ENCODE results near the gene DNAH8.
"Not testable (repeated sequence)": the region's sequence is repeated elsewhere in the genome, so short reads cannot be mapped to it uniquely, and the experiment has no call there.

The DNAH8 gene

DNA sequence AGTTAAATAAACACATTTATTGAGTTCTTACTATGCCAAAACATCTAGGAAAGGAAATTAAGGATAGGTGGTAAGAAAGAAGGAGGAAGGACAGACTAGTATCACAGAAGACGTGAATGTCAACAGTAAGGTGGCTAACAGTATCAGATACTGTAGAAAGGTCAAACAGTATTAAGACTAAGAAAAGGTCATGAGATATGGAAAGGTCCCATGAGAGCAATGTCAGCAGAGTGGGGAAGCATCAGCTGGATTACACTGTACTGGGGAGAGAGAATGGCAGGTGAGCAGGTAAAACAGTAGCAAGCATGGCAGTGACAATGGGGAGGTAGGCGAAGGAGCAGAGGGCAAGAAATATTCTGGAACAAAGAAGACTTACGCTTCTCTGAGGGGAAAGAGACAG lies 30.2 kb upstream of the DNAH8 start:
- Histone ChIP-seq H3K9me3 (ENCODE audit: control insufficient read depth, low read length) (no peaks in the 10 kb centered on the region), H3K27me3 (ENCODE audit: control insufficient read depth, insufficient read depth, low read length, poor library complexity, severe bottlenecking) (no peaks in the 10 kb centered on the region), H3K4me3 (ENCODE audit: insufficient read depth, low read depth, low read length) (no peak overlapping the region), H3K4me1 (ENCODE audit: control insufficient read depth, insufficient read depth, low read length) (no peaks in the 10 kb centered on the region), H3K36me3 (ENCODE audit: control insufficient read depth, insufficient read depth, low read length) (peaks cover 17% of the 10 kb centered on the region), H3K27ac (ENCODE audit: insufficient read depth, low read depth, low read length, poor library complexity, severe bottlenecking) (no peak overlapping the region)
- 93 to 98% methylated on average over 3 of the region's 3 CpGs for WGBS, 2 experiments

DNA sequence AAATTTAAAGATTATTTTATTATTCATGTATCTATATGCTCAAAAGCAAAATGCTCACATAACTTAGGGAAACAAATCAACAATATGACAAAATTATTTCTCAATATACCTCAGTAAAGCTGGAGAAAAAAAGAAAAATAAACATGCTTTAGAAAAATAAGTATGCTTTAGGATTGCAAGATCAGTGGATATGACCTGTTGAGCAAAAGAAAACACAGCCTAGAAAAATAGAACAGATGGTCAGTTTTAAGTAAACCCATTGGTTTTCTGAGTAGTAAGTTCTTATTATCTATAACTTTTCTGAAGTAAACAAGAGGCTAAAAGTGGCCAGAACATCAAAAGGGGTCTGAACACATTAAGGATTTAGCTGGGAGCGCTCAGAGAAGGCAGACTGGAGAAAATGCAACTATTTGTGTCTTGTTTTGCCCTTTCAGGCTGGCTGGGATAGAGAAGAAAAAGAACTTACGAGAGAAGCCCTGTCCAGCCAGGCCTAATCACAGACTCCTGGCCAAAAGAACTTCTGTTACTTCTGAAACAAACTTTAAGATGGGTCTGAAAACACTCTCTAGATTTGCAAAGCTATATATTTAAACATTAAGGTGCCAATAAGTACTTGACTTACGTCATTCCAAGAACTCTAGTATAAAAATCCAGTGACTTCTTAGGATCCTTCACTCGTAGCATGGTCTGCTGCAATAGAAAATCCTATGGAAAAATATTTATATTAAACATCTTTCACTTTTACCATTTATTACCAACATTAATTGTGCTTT lies 28.7 kb upstream of the DNAH8 start:
- H3K36me3 ChIP-seq (ENCODE audit: control insufficient read depth, insufficient read depth, low read length) = peaks cover 17% of the 10 kb centered on the region
- no peak overlapping the region for H3K27ac ChIP-seq (ENCODE audit: insufficient read depth, low read depth, low read length, poor library complexity, severe bottlenecking)
- no peak overlapping the region for H3K4me3 ChIP-seq (ENCODE audit: insufficient read depth, low read depth, low read length)
- no peaks in the 10 kb centered on the region for H3K4me1 ChIP-seq (ENCODE audit: control insufficient read depth, insufficient read depth, low read length)
- no peaks in the 10 kb centered on the region for H3K27me3 ChIP-seq (ENCODE audit: control insufficient read depth, insufficient read depth, low read length, poor library complexity, severe bottlenecking)
- WGBS, 2 experiments = 92 to 99% methylated on average over 3 to 4 of the region's 4 CpGs
- no peaks in the 10 kb centered on the region for H3K9me3 ChIP-seq (ENCODE audit: control insufficient read depth, low read length)

DNA sequence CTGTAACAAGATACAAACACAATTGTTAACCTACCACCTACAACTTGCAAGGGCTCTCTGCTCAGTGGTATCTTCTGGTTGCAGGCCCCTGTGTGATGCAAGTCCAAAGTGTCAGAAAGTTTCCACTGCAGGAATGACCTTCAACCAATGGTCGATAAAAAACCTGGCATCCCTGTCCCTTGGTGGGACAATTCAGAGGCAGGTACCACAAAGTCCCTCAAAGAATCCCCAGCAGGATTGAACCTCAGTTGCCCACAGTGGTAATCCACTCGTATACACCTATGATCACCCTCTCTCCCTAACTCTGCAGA lies 28.1 kb upstream of the DNAH8 start:
- Histone ChIP-seq H3K4me3 (ENCODE audit: insufficient read depth, low read depth, low read length) (no peak overlapping the region), H3K36me3 (ENCODE audit: control insufficient read depth, insufficient read depth, low read length) (peaks cover 11% of the 10 kb centered on the region), H3K9me3 (ENCODE audit: control insufficient read depth, low read length) (no peaks in the 10 kb centered on the region), H3K27ac (ENCODE audit: insufficient read depth, low read depth, low read length, poor library complexity, severe bottlenecking) (no peak overlapping the region), H3K27me3 (ENCODE audit: control insufficient read depth, insufficient read depth, low read length, poor library complexity, severe bottlenecking) (no peaks in the 10 kb centered on the region), H3K4me1 (ENCODE audit: control insufficient read depth, insufficient read depth, low read length) (no peaks in the 10 kb centered on the region)
- 93 to 95% methylated on average over 2 of the region's 2 CpGs for WGBS, 2 experiments

DNA sequence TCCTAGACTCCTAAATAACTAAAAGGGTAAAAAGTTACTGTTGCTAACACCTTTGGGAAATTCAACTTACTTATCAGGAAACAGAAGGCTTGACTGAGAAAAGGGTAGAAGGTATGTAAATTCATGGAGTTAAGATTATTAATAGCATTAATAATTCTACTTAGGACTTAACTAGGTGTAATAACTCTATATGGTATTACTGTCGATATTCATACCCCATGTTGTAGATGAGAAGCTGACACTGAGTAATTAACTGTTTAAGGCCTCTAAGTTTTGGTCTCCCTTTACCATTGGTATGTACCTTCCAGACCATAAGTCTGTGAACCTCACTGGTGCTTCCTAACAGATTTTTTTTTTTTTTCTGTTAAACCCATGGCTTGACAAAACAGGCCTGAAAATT lies 27.6 kb upstream of the DNAH8 start:
- no peaks in the 10 kb centered on the region for H3K9me3 ChIP-seq (ENCODE audit: control insufficient read depth, low read length)
- no peaks in the 10 kb centered on the region for H3K4me1 ChIP-seq (ENCODE audit: control insufficient read depth, insufficient read depth, low read length)
- no peak overlapping the region for H3K4me3 ChIP-seq (ENCODE audit: insufficient read depth, low read depth, low read length)
- H3K36me3 ChIP-seq (ENCODE audit: control insufficient read depth, insufficient read depth, low read length) = peaks cover 8% of the 10 kb centered on the region
- no peaks in the 10 kb centered on the region for H3K27me3 ChIP-seq (ENCODE audit: control insufficient read depth, insufficient read depth, low read length, poor library complexity, severe bottlenecking)
- WGBS, 2 experiments = 100% methylated on average over 1 of the region's 1 CpG
- H3K27ac ChIP-seq (ENCODE audit: insufficient read depth, low read depth, low read length, poor library complexity, severe bottlenecking) = no peak overlapping the region

DNA sequence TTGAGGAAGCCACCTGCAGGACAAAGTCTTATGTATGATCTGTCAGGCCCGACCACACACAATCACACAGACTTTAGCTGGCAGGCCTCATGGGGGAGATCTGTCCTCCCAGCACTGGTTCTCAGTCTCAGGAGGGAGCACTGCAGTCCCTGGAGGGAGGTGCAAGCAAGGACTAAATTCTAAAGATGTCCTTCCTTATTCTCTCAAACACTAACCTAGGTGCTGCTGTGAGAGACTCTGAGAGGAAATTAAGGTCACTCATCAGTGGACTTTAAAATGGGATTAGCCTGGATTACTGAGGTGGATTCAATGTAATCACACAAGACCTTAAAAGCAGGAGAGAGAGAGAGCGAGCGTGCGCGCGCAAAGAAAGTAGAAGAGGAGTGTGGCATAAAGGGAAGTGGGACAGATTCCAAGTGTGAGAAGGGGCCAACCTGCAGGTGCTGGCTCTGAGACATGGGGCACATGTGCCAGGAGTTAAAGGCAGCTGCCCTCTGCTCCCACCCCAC lies 26.5 kb upstream of the DNAH8 start:
- H3K36me3 ChIP-seq (ENCODE audit: control insufficient read depth, insufficient read depth, low read length) = peaks cover 8% of the 10 kb centered on the region

DNA sequence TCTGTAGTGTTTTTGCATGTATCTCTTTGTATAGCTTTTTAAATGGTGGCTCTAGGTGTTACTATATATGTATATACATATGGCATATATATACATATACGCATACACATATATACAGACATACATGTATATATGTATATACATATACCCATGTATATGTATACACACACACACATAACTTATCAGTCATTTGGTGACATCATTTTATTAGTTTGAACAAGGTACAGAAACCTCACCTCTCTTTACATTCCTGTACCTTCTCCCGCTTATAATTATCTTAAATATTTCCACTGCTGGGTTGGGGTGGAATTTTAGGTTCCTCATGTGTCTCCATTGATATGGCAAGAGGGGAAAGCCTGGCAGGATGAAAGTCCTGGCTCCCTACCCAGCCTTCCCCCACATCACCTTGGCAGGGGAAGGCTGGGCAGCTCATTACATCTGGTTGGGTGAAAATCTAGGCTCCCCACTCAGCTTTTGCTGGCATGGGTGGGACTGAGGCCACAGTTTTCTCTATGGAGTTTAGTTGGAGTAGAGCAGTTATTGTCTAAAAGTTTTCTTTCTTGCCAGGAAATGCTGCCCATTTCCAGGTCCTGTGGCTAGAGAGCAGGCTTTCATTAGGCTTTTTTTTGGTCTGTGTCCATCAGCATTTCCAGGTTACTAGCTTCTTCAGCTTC lies 19.7 kb upstream of the DNAH8 start:
- Histone ChIP-seq H3K27ac (ENCODE audit: insufficient read depth, low read depth, low read length, poor library complexity, severe bottlenecking) (no peak overlapping the region), H3K9me3 (ENCODE audit: control insufficient read depth, low read length) (no peaks in the 10 kb centered on the region), H3K4me1 (ENCODE audit: control insufficient read depth, insufficient read depth, low read length) (no peaks in the 10 kb centered on the region), H3K4me3 (ENCODE audit: insufficient read depth, low read depth, low read length) (no peak overlapping the region), H3K36me3 (ENCODE audit: control insufficient read depth, insufficient read depth, low read length) (peaks cover 3% of the 10 kb centered on the region), H3K27me3 (ENCODE audit: control insufficient read depth, insufficient read depth, low read length, poor library complexity, severe bottlenecking) (no peaks in the 10 kb centered on the region)
- WGBS, 2 experiments = 100% methylated on average over 1 of the region's 2 CpGs; no CpG with 5 or more reads in 1 of the 2 experiments

More for the DNA sequence above, 26.5 kb upstream of the DNAH8 start:
- no peaks in the 10 kb centered on the region for H3K9me3 ChIP-seq (ENCODE audit: control insufficient read depth, low read length)
- 86 to 96% methylated on average over 6 of the region's 6 CpGs for WGBS, 2 experiments
- H3K27ac ChIP-seq (ENCODE audit: insufficient read depth, low read depth, low read length, poor library complexity, severe bottlenecking) = no peak overlapping the region
- no peak overlapping the region for H3K4me3 ChIP-seq (ENCODE audit: insufficient read depth, low read depth, low read length)
- no peaks in the 10 kb centered on the region for H3K4me1 ChIP-seq (ENCODE audit: control insufficient read depth, insufficient read depth, low read length)
- H3K27me3 ChIP-seq (ENCODE audit: control insufficient read depth, insufficient read depth, low read length, poor library complexity, severe bottlenecking) = no peaks in the 10 kb centered on the region

DNA sequence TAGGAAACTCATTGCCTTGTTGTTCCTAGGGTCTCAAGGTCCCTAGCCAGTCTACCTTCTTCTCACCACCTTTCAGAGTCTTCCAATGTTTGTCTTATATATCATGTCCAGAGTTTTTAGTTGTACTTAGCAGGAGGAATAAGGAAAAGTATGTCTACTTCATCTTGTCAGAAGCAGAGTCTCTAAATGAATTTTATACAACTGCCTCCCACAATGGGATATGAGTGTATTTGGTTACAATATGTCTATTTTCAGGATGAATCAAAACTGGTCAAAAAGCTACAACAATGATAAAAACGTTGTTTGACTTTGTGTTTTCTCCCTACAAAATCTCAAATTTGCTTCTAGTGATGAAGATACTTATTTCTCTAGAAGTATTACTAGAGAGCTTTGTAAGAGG lies 19.2 kb upstream of the DNAH8 start:
- no peaks in the 10 kb centered on the region for H3K27me3 ChIP-seq (ENCODE audit: control insufficient read depth, insufficient read depth, low read length, poor library complexity, severe bottlenecking)
- 100% methylated on average over 1 of the region's 1 CpG; no CpG with 5 or more reads in 1 of the 2 experiments for WGBS, 2 experiments
- H3K27ac ChIP-seq (ENCODE audit: insufficient read depth, low read depth, low read length, poor library complexity, severe bottlenecking) = no peak overlapping the region

DNA sequence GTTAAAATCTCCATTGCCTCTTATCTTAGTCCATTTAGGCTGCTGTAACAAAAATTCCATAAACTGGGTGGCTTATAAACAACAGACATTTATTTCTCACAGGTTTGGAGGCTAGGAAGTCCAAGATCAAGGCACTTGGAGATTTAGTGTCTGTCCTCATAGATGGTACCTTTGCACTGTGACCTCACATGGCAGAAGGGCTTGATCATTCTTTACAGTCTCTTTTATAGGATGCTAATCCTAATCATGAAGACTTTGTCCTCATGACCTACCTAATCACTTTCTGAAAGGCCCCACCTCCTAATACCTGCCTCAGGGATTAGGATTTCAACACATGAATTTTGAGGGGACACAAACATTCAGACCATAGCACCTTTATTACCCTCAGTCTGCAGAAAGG lies 18.8 kb upstream of the DNAH8 start:
- Histone ChIP-seq H3K4me1 (ENCODE audit: control insufficient read depth, insufficient read depth, low read length) (no peaks in the 10 kb centered on the region), H3K27ac (ENCODE audit: insufficient read depth, low read depth, low read length, poor library complexity, severe bottlenecking) (no peak overlapping the region), H3K4me3 (ENCODE audit: insufficient read depth, low read depth, low read length) (no peak overlapping the region), H3K27me3 (ENCODE audit: control insufficient read depth, insufficient read depth, low read length, poor library complexity, severe bottlenecking) (no peaks in the 10 kb centered on the region), H3K36me3 (ENCODE audit: control insufficient read depth, insufficient read depth, low read length) (peaks cover 3% of the 10 kb centered on the region), H3K9me3 (ENCODE audit: control insufficient read depth, low read length) (no peaks in the 10 kb centered on the region)

More for the DNA sequence above, 19.2 kb upstream of the DNAH8 start:
- H3K9me3 ChIP-seq (ENCODE audit: control insufficient read depth, low read length) = no peaks in the 10 kb centered on the region
- H3K4me3 ChIP-seq (ENCODE audit: insufficient read depth, low read depth, low read length) = no peak overlapping the region
- no peaks in the 10 kb centered on the region for H3K4me1 ChIP-seq (ENCODE audit: control insufficient read depth, insufficient read depth, low read length)
- peaks cover 3% of the 10 kb centered on the region for H3K36me3 ChIP-seq (ENCODE audit: control insufficient read depth, insufficient read depth, low read length)

DNA sequence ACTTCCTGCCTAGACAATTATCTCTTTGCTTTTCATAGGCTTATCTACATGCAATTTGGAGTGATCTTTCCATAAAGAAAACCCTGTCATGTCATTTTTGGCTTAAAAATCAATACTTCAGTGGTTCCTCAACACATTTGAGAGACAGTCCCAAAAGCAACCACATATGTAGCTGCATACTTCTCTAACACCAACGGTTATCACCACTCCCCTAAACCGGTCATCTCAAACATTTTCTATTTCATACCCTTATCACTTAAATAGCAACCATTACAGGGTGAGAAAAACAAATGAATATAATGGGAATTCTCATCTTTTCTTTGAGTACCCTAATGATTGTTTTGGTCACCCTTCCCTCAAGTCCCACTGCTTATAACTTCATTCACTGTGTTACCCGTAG lies 17.3 kb upstream of the DNAH8 start:
- no peak overlapping the region for H3K27ac ChIP-seq (ENCODE audit: insufficient read depth, low read depth, low read length, poor library complexity, severe bottlenecking)
- WGBS, 2 experiments = 83 to 91% methylated on average over 2 to 3 of the region's 3 CpGs
- H3K4me1 ChIP-seq (ENCODE audit: control insufficient read depth, insufficient read depth, low read length) = no peaks in the 10 kb centered on the region
- H3K4me3 ChIP-seq (ENCODE audit: insufficient read depth, low read depth, low read length) = no peak overlapping the region
- no peaks in the 10 kb centered on the region for H3K27me3 ChIP-seq (ENCODE audit: control insufficient read depth, insufficient read depth, low read length, poor library complexity, severe bottlenecking)
- H3K9me3 ChIP-seq (ENCODE audit: control insufficient read depth, low read length) = no peaks in the 10 kb centered on the region
- peaks cover 3% of the 10 kb centered on the region for H3K36me3 ChIP-seq (ENCODE audit: control insufficient read depth, insufficient read depth, low read length)

DNA sequence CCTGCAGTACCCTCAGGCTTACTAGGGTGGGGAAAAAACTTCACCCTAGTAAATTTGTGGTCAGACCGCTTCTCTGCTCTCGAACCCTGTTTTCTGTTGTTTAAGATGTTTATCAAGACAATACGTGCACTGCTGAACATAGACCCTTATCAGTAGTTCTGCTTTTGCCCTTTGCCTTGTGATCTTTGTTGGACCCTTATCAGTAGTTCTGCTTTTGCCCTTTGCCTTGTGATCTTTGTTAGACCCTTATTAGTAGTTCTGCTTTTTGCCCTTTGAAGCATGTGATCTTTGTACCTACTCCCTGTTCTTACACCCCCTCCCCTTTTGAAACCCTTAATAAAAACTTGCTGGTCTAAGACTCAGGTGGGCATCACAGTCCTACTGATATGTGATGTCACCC lies 15.4 kb upstream of the DNAH8 start:
- not testable (repeated sequence) for H3K36me3 ChIP-seq (ENCODE audit: control insufficient read depth, insufficient read depth, low read length); H3K27me3 ChIP-seq (ENCODE audit: control insufficient read depth, insufficient read depth, low read length, poor library complexity, severe bottlenecking); H3K9me3 ChIP-seq (ENCODE audit: control insufficient read depth, low read length); H3K4me1 ChIP-seq (ENCODE audit: control insufficient read depth, insufficient read depth, low read length); H3K27ac ChIP-seq (ENCODE audit: insufficient read depth, low read depth, low read length, poor library complexity, severe bottlenecking); H3K4me3 ChIP-seq (ENCODE audit: insufficient read depth, low read depth, low read length)
- WGBS, 2 experiments = 93 to 100% methylated on average over 2 to 3 of the region's 3 CpGs

Data from ectodermal cell (in vitro differentiated cells).